HL-60 (cell line): ENCODE results near the gene FAM117A.

Experiments
- DNase-seq, 2 experiments: peaks; one replicate each; pipeline ENCODE4 v3.0.0-alpha.2; 2010 to 2020; ENCODE audit warnings: low read depth in 1 of 2, low spot score in 1 of 2
- H3K27ac ChIP-seq: fragments of 250-450 bp; sonication (Bioruptor Pico); replicated peaks from 2 replicates; pipeline ENCODE4 v1.5.1; 2020; ENCODE audit warnings: mild to moderate bottlenecking, moderate library complexity
- H3K27me3 ChIP-seq: fragments of 250-450 bp; sonication (Bioruptor Pico); 2 replicates; pipeline ENCODE4 v1.5.1; 2021; ENCODE audit warnings: mild to moderate bottlenecking, moderate library complexity; ENCODE audit not compliant: insufficient read depth, poor library complexity, severe bottlenecking
- H3K4me3 ChIP-seq: replicated peaks from 2 replicates; pipeline ENCODE4 v1.5.1; 2011; ENCODE audit warnings: mild to moderate bottlenecking, control low read depth, low read length; ENCODE audit not compliant: insufficient read depth
- CTCF ChIP-seq: IDR thresholded peaks from one replicate; pipeline ENCODE4 v1.5.1; 2011; ENCODE audit warnings: low read length, control low read depth, inconsistent platforms; ENCODE audit not compliant: insufficient read depth
- GABPA ChIP-seq: IDR thresholded peaks from 2 replicates; pipeline ENCODE4 v1.6.1; 2012; ENCODE audit warnings: low read depth
- POLR2AphosphoS5 ChIP-seq: IDR thresholded peaks from 2 replicates; pipeline ENCODE4 v1.6.1; 2012; ENCODE audit warnings: low read depth
- REST ChIP-seq: IDR thresholded peaks from 2 replicates; pipeline ENCODE4 v1.6.1; 2012; ENCODE audit warnings: low read depth; ENCODE audit not compliant: insufficient replicate concordance
- SPI1 ChIP-seq: IDR thresholded peaks from 2 replicates; pipeline ENCODE4 v1.6.1; 2012; ENCODE audit warnings: low read depth, mild to moderate bottlenecking, borderline replicate concordance

FAM117A gene

GRCh38 chr17:49691677-49692191, 72.2 kb downstream of the FAM117A start:
- H3K27ac ChIP-seq: no peak overlapping the region
- TF ChIP-seq SPI1: no peak
- DNase-seq: no peak
- no peak overlapping the region for H3K4me3 ChIP-seq
- no peaks in the 10 kb centered on the region for H3K27me3 ChIP-seq

- Histone ChIP-seq H3K27me3 (no peaks in the 10 kb centered on the region), H3K27ac (no peak overlapping the region), H3K4me3 (no peak overlapping the region)
- TF ChIP-seq GABPA (no peak), CTCF (no peak), REST (no peak), POLR2AphosphoS5 (no peak), SPI1 (no peak)
- DNase-seq: no peak
Observed at GRCh38 chr17:49691086-49691676, 72.8 kb downstream of the FAM117A start.

GRCh38 chr17:49690256-49690655, 73.7 kb downstream of the FAM117A start:
- no peak overlapping the region for H3K4me3 ChIP-seq
- no peak overlapping the region for H3K27ac ChIP-seq
- H3K27me3 ChIP-seq: no peaks in the 10 kb centered on the region
- no peak for DNase-seq
- TF ChIP-seq GABPA (no peak), CTCF (no peak), SPI1 (no peak), POLR2AphosphoS5 (no peak), REST (no peak)

- no peak for DNase-seq
- Histone ChIP-seq H3K4me3 (no peak overlapping the region), H3K27me3 (no peaks in the 10 kb centered on the region), H3K27ac (no peak overlapping the region)
- TF ChIP-seq SPI1 (no peak), POLR2AphosphoS5 (no peak), REST (no peak), CTCF (no peak), GABPA (no peak)
Observed at GRCh38 chr17:49688848-49689247, 75.1 kb downstream of the FAM117A start.
